SU-DHL-6 (cell line): Measurements from ENCODE around the gene ANO9.

ENCODE experiments used
- CTCF ChIP-seq: fragments of 200-600 bp; sonication (generic); IDR thresholded peaks from one replicate; pipeline ENCODE4 v1.5.1; 2017; ENCODE audit warnings: antibody characterized with exemption, mild to moderate bottlenecking, low read length, moderate library complexity; ENCODE audit not compliant: insufficient read depth, poor library complexity, severe bottlenecking
- EZH2phosphoT487 ChIP-seq: fragments of 200-600 bp; sonication (generic), shearing (Covaris generic); conservative IDR thresholded peaks from 2 replicates; pipeline ENCODE4 v1.6.1; 2018; ENCODE audit warnings: mild to moderate bottlenecking, antibody characterized with exemption, low read length, moderate library complexity, mixed read lengths

- TF ChIP-seq CTCF (no peak), EZH2phosphoT487 (no peak)
Observed at GRCh38 chr11:444396-445144, 2.8 kb upstream of the ANO9 start.
